Activated naive CD4-positive, alpha-beta T cell treated with anti-CD3 and anti-CD28 coated beads, Interleukin-2, amount 10 ng/mL, durations not matched to agents 7 days and 5 days (primary cell): Measurements from ENCODE around the gene OR2T4.

Experiments
- CTCF ChIA-PET: fragments of 350-600 bp; sonication (Branson Sonifier 250); formaldehyde crosslinking; loops from one replicate; lab custom pipeline; 2021; ENCODE audit warnings: antibody characterized with exemption; lab: Charles Lee
- DNase-seq: peaks from one replicate; pipeline ENCODE4 v3.0.0-alpha.2; 2020
- H3K27ac Mint-ChIP-seq: one replicate; pipeline ENCODE4 v1.8.0; 2021; ENCODE audit warnings: mild to moderate bottlenecking, moderate library complexity, mixed read lengths
- H3K27me3 Mint-ChIP-seq: one replicate; pipeline ENCODE4 v1.8.0; 2021; ENCODE audit warnings: mild to moderate bottlenecking, mixed read lengths
- H3K36me3 Mint-ChIP-seq: one replicate; pipeline ENCODE4 v1.8.0; 2021; ENCODE audit warnings: mixed read lengths
- H3K4me1 Mint-ChIP-seq: one replicate; pipeline ENCODE4 v1.8.0; 2021; ENCODE audit warnings: mixed read lengths
- H3K4me3 Mint-ChIP-seq: one replicate; pipeline ENCODE4 v1.8.0; 2021; ENCODE audit warnings: mild to moderate bottlenecking, moderate library complexity, mixed read lengths
- H3K9me3 Mint-ChIP-seq: one replicate; pipeline ENCODE4 v1.8.0; 2021; ENCODE audit warnings: mixed read lengths

The OR2T4 gene, protein sequence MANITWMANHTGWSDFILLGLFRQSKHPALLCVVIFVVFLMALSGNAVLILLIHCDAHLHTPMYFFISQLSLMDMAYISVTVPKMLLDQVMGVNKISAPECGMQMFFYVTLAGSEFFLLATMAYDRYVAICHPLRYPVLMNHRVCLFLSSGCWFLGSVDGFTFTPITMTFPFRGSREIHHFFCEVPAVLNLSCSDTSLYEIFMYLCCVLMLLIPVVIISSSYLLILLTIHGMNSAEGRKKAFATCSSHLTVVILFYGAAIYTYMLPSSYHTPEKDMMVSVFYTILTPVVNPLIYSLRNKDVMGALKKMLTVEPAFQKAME

DNA sequence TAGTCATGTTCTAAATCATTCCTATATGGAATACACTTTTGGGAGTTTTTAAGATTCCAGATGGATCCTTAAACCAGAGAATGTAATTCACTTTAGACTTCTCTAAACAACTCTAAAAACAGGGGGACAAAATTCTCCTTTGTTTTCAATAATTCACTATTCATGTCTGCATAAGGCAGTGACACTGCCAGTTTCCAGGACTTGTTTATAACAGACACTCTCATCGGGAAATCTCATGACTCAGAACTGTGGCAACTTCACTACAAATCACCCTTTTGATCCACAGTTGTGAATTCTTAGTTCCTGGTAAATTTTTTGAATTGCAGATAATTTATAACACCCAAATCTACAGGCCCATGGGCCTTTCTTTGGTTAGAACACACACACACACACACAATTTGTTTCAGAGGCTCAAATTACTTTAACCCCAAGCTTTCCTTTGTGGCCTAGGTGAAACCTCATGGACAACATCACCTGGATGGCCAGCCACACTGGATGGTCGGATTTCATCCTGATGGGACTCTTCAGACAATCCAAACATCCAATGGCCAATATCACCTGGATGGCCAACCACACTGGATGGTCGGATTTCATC is at the start of gene OR2T4:
Gene OR2T4 (plus strand): TSS at position 545 of the 595 bp plus-strand sequence. CDS start 0 bp downstream, at position 545.
- DNase-seq = no peak
- Mint-ChIP-seq H3K27me3 (no peaks in the 10 kb centered on the region), H3K36me3 (no peaks in the 10 kb centered on the region), H3K27ac (no peak within 1 kb of the TSS), H3K4me1 (no peaks in the 10 kb centered on the region), H3K9me3 (no peaks in the 10 kb centered on the region), H3K4me3 (no peak within 1 kb of the TSS)
- CTCF ChIA-PET = no interaction called here

DNA sequence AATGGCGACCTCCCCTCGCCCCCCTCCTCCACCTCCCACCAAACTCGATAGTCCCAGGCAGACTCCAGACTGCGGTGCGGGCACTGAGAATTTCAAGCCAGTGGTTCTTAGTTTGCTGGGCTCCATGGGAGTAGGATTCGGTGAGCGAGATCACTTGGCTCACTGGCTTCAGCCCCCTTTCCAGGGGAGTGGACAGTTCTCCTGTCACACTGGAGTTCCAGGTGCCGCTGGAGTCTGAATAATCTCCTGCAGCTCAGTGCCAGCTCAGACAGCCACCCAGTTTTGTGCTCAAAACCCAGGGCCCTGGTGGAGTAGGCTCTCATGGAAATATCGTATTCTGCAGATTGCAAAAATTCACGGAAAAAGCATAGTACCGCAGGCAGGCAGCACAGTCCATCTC is 44.7 kb upstream of the OR2T4 start:
- H3K27ac Mint-ChIP-seq = no peak overlapping the region
- no peaks in the 10 kb centered on the region for H3K27me3 Mint-ChIP-seq
- CTCF ChIA-PET = no interaction called here
- H3K9me3 Mint-ChIP-seq = peaks cover 12% of the 10 kb centered on the region
- no peaks in the 10 kb centered on the region for H3K4me1 Mint-ChIP-seq
- no peak overlapping the region for H3K4me3 Mint-ChIP-seq
- H3K36me3 Mint-ChIP-seq = no peaks in the 10 kb centered on the region
- no peak for DNase-seq

DNA sequence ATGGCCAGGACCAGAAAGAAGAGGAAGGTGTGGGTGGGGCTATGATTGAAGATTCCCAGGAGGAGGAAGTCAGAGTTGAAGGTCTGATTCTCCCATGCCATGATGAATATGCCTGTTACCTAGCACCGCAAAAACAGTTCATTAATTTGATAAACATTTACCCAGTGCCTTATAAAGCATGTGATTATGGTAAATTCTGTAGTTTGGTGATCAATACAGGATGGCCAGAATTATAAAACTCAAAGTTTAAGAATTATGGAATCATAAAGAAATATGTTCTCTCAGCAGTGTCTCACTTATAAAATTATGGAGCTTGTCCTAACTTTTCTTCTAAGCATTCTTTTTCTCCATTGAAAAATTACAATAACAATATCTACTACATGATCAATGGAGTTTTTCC is 37.0 kb upstream of the OR2T4 start, which contains the start of gene OR2M7:
Gene OR2M7 (minus strand): TSS at position 101 of the 400 bp plus-strand sequence. CDS start 0 bp downstream, at position 101.
- H3K27ac Mint-ChIP-seq = no peak within 1 kb of the TSS
- no peaks in the 10 kb centered on the region for H3K4me1 Mint-ChIP-seq

DNA sequence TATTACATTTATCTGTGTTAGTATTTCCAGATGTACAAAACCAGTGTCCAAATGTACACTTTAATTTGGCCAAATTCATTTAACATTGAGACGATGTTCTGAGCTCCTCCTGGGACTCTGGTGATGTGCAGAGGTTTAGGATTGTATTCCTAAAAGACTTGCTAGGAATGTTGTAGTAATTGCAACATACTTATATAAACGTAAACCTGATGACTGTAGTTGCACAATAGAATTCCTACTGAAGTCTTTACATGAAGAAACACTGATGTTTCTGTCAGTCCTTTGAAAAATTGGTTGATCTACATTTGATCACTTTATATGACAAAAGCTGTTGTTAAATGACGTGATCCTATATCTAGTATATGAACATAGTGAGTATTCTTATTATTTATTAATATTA is 18.0 kb upstream of the OR2T4 start:
- CTCF ChIA-PET = no interaction called here
- Mint-ChIP-seq H3K27ac (no peak overlapping the region), H3K4me1 (no peaks in the 10 kb centered on the region), H3K27me3 (no peaks in the 10 kb centered on the region), H3K4me3 (no peak overlapping the region), H3K9me3 (no peaks in the 10 kb centered on the region), H3K36me3 (no peaks in the 10 kb centered on the region)
- no peak for DNase-seq

More for the DNA sequence above, 37.0 kb upstream of the OR2T4 start, which contains the start of gene OR2M7:
- Mint-ChIP-seq H3K4me3 (no peak within 1 kb of the TSS), H3K27me3 (no peaks in the 10 kb centered on the region), H3K9me3 (peaks cover 1% of the 10 kb centered on the region), H3K36me3 (no peaks in the 10 kb centered on the region)
- CTCF ChIA-PET = no interaction called here
- DNase-seq = no peak

DNA sequence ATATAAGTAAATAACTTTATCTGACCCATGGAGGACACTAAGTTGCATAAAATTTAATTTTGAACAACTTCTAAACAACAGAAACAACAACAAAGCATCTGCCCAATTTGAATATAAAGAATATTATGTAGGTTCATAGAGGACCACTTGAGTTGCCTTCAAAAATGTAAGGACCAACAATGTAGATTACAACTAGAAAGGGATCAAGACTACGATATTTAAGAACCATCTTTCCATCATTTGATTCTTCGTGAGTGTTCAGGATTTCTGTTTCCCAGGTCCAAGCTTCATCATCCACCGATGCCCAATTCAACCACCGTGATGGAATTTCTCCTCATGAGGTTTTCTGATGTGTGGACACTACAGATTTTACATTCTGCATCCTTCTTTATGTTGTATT is 13.0 kb upstream of the OR2T4 start, which contains the start of gene OR14C36:
Gene OR14C36 (plus strand): TSS at position 301 of the 400 bp plus-strand sequence. CDS start 0 bp downstream, at position 301.
- DNase-seq = no peak
- H3K4me1 Mint-ChIP-seq = no peaks in the 10 kb centered on the region
- no peak within 1 kb of the TSS for H3K4me3 Mint-ChIP-seq
- H3K36me3 Mint-ChIP-seq = no peaks in the 10 kb centered on the region
- no peaks in the 10 kb centered on the region for H3K27me3 Mint-ChIP-seq
- H3K9me3 Mint-ChIP-seq = no peaks in the 10 kb centered on the region
- CTCF ChIA-PET = no interaction called here
- H3K27ac Mint-ChIP-seq = no peak within 1 kb of the TSS

DNA sequence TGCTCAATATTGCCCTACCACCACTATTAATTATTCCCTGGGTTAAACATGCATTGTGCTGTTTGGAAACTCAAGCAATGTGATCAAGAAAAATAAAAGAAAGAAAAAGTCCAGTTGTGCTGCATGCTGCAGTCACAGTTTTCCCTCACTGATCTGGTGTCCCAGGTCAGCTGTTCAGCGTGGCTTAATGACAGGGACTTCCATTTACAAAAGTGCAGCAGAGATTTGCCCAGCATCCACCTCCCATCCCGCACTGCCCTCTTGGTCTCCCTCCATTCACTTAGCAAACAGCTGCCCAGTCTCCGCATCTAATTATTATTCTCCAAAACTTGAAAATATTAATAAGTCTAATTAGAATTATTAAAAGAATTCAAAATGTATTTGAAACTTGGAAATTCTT is 2.0 kb upstream of the OR2T4 start:
- H3K4me3 Mint-ChIP-seq = no peak overlapping the region
- H3K36me3 Mint-ChIP-seq = no peaks in the 10 kb centered on the region
- CTCF ChIA-PET = no interaction called here
- DNase-seq = no peak
- no peaks in the 10 kb centered on the region for H3K9me3 Mint-ChIP-seq
- H3K27ac Mint-ChIP-seq = no peak overlapping the region
- no peaks in the 10 kb centered on the region for H3K4me1 Mint-ChIP-seq
- no peaks in the 10 kb centered on the region for H3K27me3 Mint-ChIP-seq

DNA sequence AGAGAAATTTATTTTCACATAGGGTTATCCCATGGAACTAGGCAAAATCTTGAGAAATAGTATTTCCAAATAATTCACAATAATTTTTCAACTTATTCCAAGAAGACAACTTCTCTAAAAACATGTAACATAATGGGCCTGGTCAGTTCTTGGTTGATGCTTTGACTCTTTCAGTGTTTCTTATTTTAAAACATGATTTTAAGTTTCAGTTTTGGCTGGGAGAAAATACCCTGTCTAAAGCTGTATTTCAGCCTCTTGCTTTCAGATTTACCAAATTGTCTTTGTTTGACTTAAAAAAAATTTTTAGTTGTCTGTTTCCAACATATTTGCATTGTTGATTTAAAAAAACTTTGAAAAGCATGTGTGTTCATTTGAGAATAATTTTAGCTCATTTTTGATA is 5.1 kb downstream of the OR2T4 start:
- CTCF ChIA-PET = no interaction called here
- no peaks in the 10 kb centered on the region for H3K4me1 Mint-ChIP-seq
- no peaks in the 10 kb centered on the region for H3K36me3 Mint-ChIP-seq
- H3K27me3 Mint-ChIP-seq = no peaks in the 10 kb centered on the region
- DNase-seq = no peak
- H3K27ac Mint-ChIP-seq = no peak overlapping the region
- no peak overlapping the region for H3K4me3 Mint-ChIP-seq
- no peaks in the 10 kb centered on the region for H3K9me3 Mint-ChIP-seq

DNA sequence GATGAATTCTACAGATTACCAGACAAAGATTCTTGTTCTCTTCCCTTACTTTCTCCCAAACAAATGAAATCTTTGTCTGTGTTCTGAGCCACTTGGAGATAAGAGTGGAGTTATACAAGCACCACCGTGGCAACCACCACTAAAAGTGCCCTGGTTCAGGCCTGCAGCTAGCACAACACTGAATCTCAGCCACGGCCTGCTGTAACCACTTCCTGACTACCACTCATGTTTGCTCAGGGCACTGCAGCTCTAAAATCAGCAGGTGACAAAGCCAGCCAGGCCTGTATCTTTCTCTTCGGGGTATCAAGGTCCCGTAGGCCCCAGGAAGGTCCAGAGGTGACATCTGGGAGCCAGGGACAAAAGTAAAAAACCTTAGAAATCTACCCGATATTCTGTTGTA is 10.9 kb downstream of the OR2T4 start:
- no peak overlapping the region for H3K4me3 Mint-ChIP-seq
- no peaks in the 10 kb centered on the region for H3K36me3 Mint-ChIP-seq
- DNase-seq = no peak
- H3K27me3 Mint-ChIP-seq = no peaks in the 10 kb centered on the region
- no peaks in the 10 kb centered on the region for H3K9me3 Mint-ChIP-seq
- CTCF ChIA-PET = no interaction called here
- H3K27ac Mint-ChIP-seq = no peak overlapping the region
- H3K4me1 Mint-ChIP-seq = no peaks in the 10 kb centered on the region

DNA sequence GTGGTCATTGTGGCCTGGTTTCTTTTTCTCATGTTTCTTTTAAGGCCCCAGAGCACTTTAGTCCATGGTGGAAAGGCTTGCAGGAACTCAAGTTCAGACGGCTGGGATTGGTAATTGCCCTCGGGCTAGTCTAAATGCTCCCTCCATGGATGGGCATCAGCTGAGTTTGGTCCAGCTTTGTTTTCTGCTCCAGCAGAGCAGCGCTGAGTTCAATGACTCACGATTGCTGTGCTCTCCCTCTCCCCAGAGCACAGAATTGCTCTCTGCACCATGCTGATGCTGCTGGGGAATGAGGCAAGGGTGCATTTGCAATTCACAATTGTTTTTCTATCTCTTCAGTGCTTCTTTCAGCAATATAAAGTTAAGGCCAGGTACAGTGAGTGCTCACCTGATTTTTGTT is 12.3 kb downstream of the OR2T4 start:
- H3K4me1 Mint-ChIP-seq = no peaks in the 10 kb centered on the region
- H3K36me3 Mint-ChIP-seq = no peaks in the 10 kb centered on the region
- no peak overlapping the region for H3K27ac Mint-ChIP-seq
- H3K9me3 Mint-ChIP-seq = no peaks in the 10 kb centered on the region
- H3K4me3 Mint-ChIP-seq = no peak overlapping the region
- H3K27me3 Mint-ChIP-seq = no peaks in the 10 kb centered on the region
- no peak for DNase-seq
- CTCF ChIA-PET = no interaction called here

DNA sequence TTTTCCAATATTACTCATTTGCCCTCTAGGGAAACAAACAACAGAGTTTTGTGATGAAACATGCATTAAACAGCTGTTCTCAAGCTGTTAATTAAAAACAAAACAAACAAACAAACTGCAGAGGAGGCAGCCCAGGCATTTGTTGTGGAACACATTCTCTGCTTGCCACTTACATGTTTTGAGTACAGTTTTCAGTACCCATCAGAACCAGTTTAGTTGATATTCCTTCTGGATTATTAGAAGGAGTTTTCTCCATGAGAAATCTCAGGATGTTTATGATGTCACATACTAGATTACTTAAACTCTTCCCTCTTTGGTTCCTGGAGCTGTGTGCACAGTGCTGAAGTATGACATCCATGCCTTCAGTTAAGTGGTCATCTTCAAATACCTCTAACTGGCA is 14.0 kb downstream of the OR2T4 start, which contains the start of gene OR2T6:
Gene OR2T6 (plus strand): TSS at position 301 of the 400 bp plus-strand sequence. CDS start 11,863 bp downstream, outside the sequence.
- DNase-seq = no peak
- Mint-ChIP-seq H3K27me3 (no peaks in the 10 kb centered on the region), H3K9me3 (no peaks in the 10 kb centered on the region), H3K27ac (no peak within 1 kb of the TSS), H3K4me1 (no peaks in the 10 kb centered on the region), H3K4me3 (no peak within 1 kb of the TSS), H3K36me3 (no peaks in the 10 kb centered on the region)
- CTCF ChIA-PET = no interaction called here

DNA sequence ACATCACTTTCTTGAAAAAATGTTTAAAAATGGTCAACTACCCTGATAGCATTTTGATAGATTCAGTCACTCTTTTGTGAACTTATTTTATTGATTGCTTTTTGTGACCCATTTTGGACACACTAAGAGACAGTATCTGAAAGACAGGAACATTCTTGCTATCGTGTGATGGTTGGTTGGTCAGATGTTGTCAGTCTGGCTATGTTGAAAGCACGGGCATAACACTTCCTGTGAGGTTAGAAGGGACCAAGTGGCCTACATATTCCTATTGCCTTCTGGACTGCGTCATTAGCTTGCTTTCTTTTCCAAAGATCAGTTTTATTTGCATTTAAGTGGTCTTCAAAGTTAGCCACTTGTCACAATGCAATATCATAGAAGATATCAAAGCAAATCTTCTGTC is 15.5 kb downstream of the OR2T4 start:
- DNase-seq = no peak
- Mint-ChIP-seq H3K4me3 (no peak overlapping the region), H3K27me3 (no peaks in the 10 kb centered on the region), H3K27ac (no peak overlapping the region), H3K36me3 (no peaks in the 10 kb centered on the region), H3K4me1 (no peaks in the 10 kb centered on the region), H3K9me3 (no peaks in the 10 kb centered on the region)
- CTCF ChIA-PET = no interaction called here

DNA sequence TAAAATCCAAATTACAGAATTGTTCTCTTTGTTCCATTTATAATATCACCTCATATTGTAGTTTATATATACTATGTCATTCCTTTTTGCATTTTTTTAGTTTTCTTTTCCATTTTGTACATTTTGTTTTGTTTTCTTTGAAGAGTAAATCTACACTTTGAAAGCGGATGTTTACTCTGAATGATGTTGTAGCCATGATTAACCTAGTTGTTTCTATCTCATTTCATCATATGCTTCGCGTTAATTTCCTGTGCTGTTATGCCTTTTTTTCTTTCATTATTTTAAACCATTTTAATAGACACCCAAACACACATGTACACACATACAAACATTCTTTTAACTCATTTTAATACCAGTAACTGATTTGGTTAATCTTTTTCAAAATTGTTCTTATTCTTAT is 19.4 kb downstream of the OR2T4 start:
- Mint-ChIP-seq H3K27me3 (no peaks in the 10 kb centered on the region), H3K36me3 (no peaks in the 10 kb centered on the region), H3K27ac (no peak overlapping the region), H3K4me3 (no peak overlapping the region), H3K9me3 (no peaks in the 10 kb centered on the region), H3K4me1 (no peaks in the 10 kb centered on the region)
- CTCF ChIA-PET = no interaction called here
- no peak for DNase-seq

DNA sequence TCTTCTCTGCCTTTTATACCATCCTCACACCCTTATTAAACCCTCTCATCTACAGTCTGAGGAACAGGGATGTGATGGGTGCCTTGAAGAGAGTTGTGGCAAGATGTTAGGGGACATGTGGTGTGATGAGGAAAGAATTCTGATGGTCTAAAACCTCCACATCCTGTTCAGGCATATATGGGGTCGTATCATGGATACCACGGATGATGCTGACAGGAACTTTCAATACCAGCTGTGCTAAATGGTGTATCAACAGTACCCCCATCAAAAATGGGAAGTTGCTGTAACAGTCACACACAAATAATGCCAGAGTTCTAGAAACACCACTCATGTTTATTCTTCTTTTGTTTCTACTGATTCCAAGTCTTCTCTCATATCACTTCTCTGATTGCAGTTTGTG is 27.0 kb downstream of the OR2T4 start:
- Mint-ChIP-seq H3K4me3 (no peak overlapping the region), H3K9me3 (no peaks in the 10 kb centered on the region), H3K27me3 (no peaks in the 10 kb centered on the region), H3K27ac (no peak overlapping the region), H3K4me1 (no peaks in the 10 kb centered on the region), H3K36me3 (no peaks in the 10 kb centered on the region)
- no peak for DNase-seq
- CTCF ChIA-PET = no interaction called here

DNA sequence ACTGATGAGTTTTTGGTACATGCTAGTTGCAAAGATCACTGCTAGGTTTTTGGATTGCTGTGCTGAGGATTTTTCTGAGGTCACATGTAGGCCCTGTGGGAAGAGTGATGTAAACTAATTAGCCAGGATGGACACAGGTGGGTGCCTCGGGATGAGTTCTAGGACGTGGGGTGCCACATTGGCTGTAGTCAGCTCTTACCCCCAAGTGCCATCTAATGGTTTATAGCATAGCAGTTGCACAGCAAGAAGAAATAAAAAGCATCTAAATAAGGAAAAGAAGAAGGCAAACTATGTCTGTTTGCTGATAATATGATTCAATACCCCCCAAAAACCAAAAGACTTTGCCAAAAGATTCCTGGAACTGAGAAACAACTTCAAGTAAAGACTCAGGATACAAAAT is 31.6 kb downstream of the OR2T4 start:
- Mint-ChIP-seq H3K27ac (no peak overlapping the region), H3K4me1 (no peaks in the 10 kb centered on the region), H3K27me3 (no peaks in the 10 kb centered on the region), H3K9me3 (no peaks in the 10 kb centered on the region), H3K36me3 (no peaks in the 10 kb centered on the region), H3K4me3 (no peak overlapping the region)
- CTCF ChIA-PET = no interaction called here
- DNase-seq = no peak

DNA sequence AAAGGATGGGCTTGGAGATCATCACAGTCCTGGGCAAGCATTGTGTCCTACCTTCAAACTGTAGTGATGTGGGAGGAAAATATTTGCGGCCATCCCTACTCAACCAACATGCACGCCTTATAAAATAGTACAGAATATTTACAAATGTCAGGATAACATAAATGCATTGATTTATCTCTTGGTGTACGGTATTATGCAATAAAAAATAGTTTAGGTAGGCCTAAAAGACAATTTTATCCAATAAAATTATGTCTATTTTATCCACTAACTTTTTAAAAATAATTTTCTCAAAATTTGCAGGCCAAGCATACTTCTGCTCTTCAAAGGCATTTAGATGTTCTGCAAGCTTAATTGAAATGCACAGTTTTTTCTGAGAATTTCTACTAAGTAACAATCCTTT is 41.3 kb downstream of the OR2T4 start, which contains the start of gene OR2T1:
Gene OR2T1 (plus strand): TSS at position 301 of the 400 bp plus-strand sequence. CDS start 3,100 bp downstream, outside the sequence.
- Mint-ChIP-seq H3K4me3 (no peak within 1 kb of the TSS), H3K27ac (no peak within 1 kb of the TSS)

More for the DNA sequence above, 41.3 kb downstream of the OR2T4 start, which contains the start of gene OR2T1:
- no peak for DNase-seq
- H3K9me3 Mint-ChIP-seq = peaks cover 2% of the 10 kb centered on the region
- H3K36me3 Mint-ChIP-seq = no peaks in the 10 kb centered on the region
- H3K27me3 Mint-ChIP-seq = no peaks in the 10 kb centered on the region
- CTCF ChIA-PET = interaction anchor here (1.5 kb wide), 1 partner anchor 210 kb away, joined by 5 read pairs; no protein-coding TSS in a partner anchor
- peaks cover 4% of the 10 kb centered on the region for H3K4me1 Mint-ChIP-seq
